ENCODE results near the gene OSBPL7. TPM values are rescaled to one million over a fixed set of nuclear protein-coding genes. Genes with fewer than 3 reads are reported as not detected.

Gene OSBPL7
- total and polyA plus RNA-seq, 2 of the 13 experiments (the other 11 are each of a cell fraction or from before 2014, with no cell fraction given) = 4.7 to 6.6 TPM

GRCh38 chr17:47831003-47831933 lies 9.7 kb upstream of the OSBPL7 start, which contains the start of the genes LRRC46 and MRPL10 (continued):
- TF ChIP-seq ZMYM4 (CRISPR knock-in tag; IDR thresholded peaks at IDR 0.05) (peak; percentile 67), ZNF234 (CRISPR knock-in tag; conservative IDR thresholded peaks at IDR 0.05) (no peak), ZNF570 (CRISPR knock-in tag; IDR thresholded peaks at IDR 0.05; ENCODE audit: borderline replicate concordance) (no peak), RFX5 (IDR thresholded peaks at IDR 0.05; ENCODE audit: low read depth, low read length) (no peak), ZNF331 (CRISPR knock-in tag; IDR thresholded peaks at IDR 0.05) (peak; percentile 86), MXD4 (CRISPR knock-in tag; IDR thresholded peaks at IDR 0.05) (peak; percentile 91), BRD4 (CRISPR knock-in tag; IDR thresholded peaks at IDR 0.05) (peak; percentile 89; the same call in 1 of the 2 replicates), NFYB (CRISPR knock-in tag; IDR thresholded peaks at IDR 0.05) (no peak), ZNF205 (CRISPR knock-in tag; IDR thresholded peaks at IDR 0.05) (no peak), CCAR2 (optimal IDR thresholded peaks at IDR 0.05; ENCODE audit: low read depth, low read length) (no peak), TBX3 (IDR thresholded peaks at IDR 0.05; ENCODE audit: borderline replicate concordance) (no peak), MXI1 (IDR thresholded peaks at IDR 0.05; ENCODE audit: borderline replicate concordance, low read depth, low read length) (peak; percentile 98), ZBTB49 (CRISPR knock-in tag; IDR thresholded peaks at IDR 0.05; ENCODE audit: borderline replicate concordance) (no peak)
- TF ChIP-seq, protein P1, sequence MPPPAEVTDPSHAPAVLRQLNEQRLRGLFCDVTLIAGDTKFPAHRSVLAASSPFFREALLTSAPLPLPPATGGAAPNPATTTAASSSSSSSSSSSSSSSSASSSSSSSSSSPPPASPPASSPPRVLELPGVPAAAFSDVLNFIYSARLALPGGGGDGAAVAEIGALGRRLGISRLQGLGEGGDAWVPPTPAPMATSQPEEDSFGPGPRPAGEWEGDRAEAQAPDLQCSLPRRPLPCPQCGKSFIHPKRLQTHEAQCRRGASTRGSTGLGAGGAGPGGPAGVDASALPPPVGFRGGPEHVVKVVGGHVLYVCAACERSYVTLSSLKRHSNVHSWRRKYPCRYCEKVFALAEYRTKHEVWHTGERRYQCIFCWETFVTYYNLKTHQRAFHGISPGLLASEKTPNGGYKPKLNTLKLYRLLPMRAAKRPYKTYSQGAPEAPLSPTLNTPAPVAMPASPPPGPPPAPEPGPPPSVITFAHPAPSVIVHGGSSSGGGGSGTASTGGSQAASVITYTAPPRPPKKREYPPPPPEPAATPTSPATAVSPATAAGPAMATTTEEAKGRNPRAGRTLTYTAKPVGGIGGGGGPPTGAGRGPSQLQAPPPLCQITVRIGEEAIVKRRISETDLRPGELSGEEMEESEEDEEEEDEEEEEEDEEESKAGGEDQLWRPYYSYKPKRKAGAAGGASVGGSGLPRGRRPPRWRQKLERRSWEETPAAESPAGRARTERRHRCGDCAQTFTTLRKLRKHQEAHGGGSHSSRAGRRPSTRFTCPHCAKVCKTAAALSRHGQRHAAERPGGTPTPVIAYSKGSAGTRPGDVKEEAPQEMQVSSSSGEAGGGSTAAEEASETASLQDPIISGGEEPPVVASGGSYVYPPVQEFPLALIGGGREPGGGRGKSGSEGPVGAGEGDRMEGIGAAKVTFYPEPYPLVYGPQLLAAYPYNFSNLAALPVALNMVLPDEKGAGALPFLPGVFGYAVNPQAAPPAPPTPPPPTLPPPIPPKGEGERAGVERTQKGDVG (CRISPR knock-in tag; IDR thresholded peaks at IDR 0.05; ENCODE audit: borderline replicate concordance) = 0 out of 2 replicates have a peak, but pooled peaks have one; percentile 32
- TF ChIP-seq, protein P2, sequence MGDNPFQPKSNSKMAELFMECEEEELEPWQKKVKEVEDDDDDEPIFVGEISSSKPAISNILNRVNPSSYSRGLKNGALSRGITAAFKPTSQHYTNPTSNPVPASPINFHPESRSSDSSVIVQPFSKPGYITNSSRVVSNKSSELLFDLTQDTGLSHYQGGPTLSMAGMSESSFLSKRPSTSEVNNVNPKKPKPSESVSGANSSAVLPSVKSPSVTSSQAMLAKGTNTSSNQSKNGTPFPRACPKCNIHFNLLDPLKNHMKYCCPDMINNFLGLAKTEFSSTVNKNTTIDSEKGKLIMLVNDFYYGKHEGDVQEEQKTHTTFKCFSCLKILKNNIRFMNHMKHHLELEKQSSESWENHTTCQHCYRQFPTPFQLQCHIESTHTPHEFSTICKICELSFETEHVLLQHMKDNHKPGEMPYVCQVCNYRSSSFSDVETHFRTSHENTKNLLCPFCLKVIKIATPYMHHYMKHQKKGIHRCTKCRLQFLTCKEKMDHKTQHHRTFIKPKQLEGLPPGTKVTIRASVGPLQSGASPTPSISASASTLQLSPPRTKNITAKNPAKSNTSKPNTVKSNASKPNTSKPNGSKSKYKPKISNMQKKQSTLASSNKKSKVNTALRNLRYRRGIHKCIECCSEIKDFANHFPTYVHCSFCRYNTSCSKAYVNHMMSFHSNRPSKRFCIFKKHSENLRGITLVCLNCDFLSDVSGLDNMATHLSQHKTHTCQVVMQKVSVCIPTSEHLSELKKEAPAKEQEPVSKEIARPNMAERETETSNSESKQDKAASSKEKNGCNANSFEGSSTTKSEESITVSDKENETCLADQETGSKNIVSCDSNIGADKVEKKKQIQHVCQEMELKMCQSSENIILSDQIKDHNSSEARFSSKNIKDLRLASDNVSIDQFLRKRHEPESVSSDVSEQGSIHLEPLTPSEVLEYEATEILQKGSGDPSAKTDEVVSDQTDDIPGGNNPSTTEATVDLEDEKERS (CRISPR knock-in tag; IDR thresholded peaks at IDR 0.05) = peak; percentile 70; the same call in 1 of the 2 replicates
- TF ChIP-seq, protein P3, sequence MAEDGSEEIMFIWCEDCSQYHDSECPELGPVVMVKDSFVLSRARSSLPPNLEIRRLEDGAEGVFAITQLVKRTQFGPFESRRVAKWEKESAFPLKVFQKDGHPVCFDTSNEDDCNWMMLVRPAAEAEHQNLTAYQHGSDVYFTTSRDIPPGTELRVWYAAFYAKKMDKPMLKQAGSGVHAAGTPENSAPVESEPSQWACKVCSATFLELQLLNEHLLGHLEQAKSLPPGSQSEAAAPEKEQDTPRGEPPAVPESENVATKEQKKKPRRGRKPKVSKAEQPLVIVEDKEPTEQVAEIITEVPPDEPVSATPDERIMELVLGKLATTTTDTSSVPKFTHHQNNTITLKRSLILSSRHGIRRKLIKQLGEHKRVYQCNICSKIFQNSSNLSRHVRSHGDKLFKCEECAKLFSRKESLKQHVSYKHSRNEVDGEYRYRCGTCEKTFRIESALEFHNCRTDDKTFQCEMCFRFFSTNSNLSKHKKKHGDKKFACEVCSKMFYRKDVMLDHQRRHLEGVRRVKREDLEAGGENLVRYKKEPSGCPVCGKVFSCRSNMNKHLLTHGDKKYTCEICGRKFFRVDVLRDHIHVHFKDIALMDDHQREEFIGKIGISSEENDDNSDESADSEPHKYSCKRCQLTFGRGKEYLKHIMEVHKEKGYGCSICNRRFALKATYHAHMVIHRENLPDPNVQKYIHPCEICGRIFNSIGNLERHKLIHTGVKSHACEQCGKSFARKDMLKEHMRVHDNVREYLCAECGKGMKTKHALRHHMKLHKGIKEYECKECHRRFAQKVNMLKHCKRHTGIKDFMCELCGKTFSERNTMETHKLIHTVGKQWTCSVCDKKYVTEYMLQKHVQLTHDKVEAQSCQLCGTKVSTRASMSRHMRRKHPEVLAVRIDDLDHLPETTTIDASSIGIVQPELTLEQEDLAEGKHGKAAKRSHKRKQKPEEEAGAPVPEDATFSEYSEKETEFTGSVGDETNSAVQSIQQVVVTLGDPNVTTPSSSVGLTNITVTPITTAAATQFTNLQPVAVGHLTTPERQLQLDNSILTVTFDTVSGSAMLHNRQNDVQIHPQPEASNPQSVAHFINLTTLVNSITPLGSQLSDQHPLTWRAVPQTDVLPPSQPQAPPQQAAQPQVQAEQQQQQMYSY (CRISPR knock-in tag; IDR thresholded peaks at IDR 0.05) = no peak

All from HepG2 (cell line).